GM21825 (cell line): ENCODE measurements around the gene FYB1.
"Not testable (repeated sequence)": the region's sequence is repeated elsewhere in the genome, so short reads cannot be mapped to it uniquely, and the experiment has no call there.

Experiments used
- ATAC-seq: cut with Tn5 transposase; IDR thresholded peaks from one replicate; pipeline ENCODE4 v1.9.1; 2021; ENCODE audit warnings: mild to moderate bottlenecking, moderate library complexity; ENCODE audit not compliant: unreplicated experiment

FYB1 gene, protein sequence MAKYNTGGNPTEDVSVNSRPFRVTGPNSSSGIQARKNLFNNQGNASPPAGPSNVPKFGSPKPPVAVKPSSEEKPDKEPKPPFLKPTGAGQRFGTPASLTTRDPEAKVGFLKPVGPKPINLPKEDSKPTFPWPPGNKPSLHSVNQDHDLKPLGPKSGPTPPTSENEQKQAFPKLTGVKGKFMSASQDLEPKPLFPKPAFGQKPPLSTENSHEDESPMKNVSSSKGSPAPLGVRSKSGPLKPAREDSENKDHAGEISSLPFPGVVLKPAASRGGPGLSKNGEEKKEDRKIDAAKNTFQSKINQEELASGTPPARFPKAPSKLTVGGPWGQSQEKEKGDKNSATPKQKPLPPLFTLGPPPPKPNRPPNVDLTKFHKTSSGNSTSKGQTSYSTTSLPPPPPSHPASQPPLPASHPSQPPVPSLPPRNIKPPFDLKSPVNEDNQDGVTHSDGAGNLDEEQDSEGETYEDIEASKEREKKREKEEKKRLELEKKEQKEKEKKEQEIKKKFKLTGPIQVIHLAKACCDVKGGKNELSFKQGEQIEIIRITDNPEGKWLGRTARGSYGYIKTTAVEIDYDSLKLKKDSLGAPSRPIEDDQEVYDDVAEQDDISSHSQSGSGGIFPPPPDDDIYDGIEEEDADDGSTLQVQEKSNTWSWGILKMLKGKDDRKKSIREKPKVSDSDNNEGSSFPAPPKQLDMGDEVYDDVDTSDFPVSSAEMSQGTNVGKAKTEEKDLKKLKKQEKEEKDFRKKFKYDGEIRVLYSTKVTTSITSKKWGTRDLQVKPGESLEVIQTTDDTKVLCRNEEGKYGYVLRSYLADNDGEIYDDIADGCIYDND

DNA sequence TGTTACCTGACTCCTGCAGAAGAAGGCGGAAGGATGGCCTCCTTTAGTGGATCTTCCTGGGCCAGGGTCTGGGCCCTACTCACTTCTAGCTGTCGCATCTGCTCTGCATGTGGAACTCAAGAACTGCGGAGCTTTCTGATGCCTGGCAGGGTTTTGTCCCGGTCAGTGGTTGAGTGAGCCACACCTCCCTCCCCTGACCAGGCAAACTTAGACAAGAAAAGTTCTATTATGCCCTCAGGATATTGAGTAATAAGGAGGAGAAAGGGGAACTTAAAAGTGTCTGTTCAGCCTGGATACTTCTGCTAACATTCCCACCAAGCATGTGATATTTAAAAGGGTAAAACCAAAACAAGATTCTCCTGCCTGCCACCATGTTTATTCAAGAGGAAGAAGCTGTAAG lies at the start of gene FYB1:
TSS of gene FYB1 (minus strand) at position 127 of the 400 bp plus-strand sequence. CDS start 16,603 bp downstream, outside the sequence.
- ATAC-seq, result no peak

GRCh38 chr5:39267186-39267585 lies 47.8 kb upstream of the FYB1 start:
- no peak for ATAC-seq

DNA sequence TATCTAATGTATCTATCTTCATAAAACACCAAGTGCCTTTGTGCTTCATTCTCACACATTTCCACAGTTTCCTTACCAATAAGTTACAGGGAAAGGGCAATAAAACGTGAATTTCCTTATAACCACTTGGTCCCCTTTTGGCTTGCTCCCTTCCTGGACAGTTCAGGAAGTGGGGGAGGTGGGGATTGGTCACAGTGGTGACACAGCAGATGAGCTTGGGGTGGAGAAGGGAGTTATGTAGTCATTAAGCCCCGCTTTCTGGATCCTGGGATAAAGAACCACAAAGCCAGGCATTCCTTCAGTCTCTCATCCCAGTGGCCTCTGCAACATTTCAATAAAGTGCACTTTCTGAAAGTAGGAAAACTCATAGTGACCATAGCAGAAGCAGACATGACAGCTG lies 47.1 kb upstream of the FYB1 start:
- ATAC-seq, result no peak

- ATAC-seq, result peak; percentile 84
These were observed 45.2 kb upstream of the FYB1 start for GRCh38 chr5:39264528-39264927.

GRCh38 chr5:39262981-39263380 lies 43.6 kb upstream of the FYB1 start:
- ATAC-seq, result no peak

DNA sequence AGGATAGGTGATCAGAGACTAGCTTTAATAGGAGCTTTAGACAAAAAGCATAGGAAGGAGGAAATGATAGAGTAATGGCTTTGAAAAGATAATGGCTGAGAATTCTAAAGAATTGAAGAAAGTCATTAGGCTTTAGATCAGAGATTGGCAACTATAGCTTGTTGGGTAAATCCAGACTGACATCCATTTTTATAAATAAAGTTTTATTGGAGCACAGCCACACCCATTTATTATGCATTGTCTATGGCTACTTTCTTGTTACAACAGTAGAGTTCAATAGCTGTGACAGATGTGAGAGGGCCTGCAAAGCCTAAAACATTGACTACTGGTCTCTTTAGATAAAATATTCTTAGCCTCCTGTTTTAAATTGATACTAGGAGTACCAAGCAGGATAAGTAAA lies 40.7 kb upstream of the FYB1 start:
- no peak for ATAC-seq

DNA sequence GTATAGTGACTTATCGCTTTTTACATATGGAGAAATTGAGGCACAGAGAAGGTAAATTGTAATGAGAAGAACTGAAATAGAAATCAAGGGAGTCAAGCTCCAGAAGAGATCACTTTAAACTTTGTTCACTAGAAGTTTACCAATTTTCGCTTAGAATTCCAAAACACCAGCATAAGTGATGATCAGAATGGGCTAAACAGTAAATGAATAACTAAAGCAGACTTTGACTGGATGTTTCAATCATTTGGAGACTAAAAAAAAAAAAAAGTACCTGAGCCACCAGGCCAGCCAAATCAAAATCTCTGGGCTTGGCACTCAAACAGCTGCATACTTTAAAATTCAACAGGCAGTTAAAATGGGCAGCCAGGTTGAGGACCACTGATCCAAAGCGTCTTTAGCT lies 38.2 kb upstream of the FYB1 start:
- no peak for ATAC-seq

- ATAC-seq, result no peak
These were observed 37.3 kb upstream of the FYB1 start for GRCh38 chr5:39256477-39257235.

- ATAC-seq, result no peak
These were observed 36.0 kb upstream of the FYB1 start for GRCh38 chr5:39255406-39255805.

DNA sequence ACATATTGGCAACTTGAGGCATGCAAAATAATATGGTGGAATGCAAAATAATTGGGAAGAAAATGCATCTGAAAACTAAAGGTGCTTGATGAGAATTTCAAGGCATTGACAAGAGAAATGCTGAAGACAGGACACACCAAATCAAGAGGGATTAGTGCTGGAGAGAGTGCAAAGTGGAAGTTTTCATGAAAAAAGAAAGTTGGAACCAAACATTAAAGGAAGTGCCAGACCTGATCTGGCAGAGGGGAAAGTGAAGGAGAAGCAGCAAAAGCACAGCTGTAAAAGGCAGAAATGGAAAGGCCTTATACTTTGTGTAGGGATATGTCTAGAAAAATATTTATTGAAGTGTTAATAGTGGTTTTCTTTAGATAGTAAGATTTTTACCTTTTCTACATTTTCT lies 35.3 kb upstream of the FYB1 start:
- ATAC-seq, result no peak

DNA sequence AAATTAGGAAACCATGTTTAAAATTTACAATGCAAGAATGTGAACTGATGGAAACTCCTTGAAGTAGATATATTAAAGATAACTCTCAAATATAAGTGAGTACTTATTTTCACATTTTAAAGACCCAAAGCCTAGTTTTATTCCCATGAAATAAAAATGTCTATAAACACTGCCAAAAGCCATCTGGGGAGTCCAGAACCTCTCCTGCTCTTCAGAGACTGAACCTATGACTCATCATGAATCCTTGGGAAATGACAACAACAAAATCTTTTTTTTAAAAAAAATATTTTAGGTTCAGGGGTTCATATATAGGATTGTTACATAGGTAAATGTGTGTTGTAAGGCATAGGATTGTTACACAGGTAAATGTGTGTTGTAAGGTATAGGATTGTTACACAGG lies 33.8 kb upstream of the FYB1 start:
- no peak for ATAC-seq

DNA sequence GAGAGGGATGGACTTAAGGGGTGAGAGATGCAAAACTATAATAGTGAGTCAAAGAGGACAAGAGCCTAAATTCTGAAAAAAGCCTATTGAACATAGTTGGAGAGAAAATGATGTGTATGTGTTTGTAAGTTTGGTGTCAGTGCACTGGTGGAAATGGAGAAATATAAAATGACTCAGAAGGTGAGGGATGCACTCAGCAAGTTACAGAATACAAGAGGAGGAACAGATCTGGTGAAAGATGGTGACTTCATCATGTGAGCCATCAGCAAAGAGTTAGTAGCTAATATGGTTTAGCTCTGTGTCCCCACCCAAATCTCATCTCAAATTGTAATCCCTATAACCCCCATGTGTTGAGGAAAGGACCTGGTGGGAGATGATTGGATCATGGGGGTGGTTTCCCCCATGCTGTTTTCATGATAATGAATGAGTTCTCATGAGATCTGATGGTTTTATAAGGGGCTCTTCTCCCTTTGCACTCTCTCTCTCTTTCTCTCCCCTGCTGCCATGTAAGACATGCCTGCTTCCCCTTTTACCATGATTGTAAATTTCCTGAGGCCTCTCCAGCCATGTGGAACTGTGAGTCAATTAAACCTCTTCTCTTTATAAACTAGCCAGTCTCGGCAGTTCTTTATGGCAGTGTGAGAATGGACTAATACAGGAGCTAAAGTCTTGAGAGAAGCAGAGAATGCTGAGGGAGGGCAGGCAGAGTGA lies 30.4 kb upstream of the FYB1 start:
- no peak for ATAC-seq

DNA sequence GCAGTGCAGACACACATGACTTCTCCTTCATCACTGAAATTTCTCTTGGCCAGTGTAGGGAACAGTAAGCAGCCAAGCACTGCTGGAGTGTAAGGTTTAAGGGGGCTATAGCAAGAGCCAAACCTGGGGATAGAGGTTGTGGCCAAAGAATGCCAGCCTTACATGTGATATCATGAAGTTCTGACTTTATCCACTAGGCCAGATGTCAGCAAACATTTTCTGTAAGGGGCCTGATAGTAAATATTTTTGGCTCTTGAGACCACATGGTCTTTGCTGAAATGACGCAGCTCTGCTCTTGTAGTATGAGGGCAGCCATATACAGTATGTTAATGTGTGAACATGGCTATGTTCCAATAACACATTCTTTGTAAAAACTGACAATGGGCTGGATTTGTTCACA lies 29.7 kb upstream of the FYB1 start:
- ATAC-seq, result no peak

DNA sequence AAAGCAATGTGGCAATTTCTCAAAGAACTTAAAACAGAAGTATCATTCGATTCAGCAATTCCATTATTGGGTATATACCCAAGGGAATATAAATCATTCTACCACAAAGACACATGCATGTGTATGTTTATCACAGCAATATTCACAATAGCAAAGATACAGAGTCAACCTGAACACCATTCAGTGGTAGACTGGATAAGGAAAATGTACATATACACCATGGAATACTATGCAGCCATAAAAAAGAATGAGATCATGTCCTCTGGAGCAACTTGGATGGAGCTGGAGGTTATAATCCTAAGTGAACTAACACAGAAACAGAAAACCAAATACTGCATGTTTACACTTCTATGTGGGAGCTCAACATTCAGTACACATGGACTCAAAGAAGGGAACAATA lies 21.4 kb upstream of the FYB1 start:
- no peak for ATAC-seq

DNA sequence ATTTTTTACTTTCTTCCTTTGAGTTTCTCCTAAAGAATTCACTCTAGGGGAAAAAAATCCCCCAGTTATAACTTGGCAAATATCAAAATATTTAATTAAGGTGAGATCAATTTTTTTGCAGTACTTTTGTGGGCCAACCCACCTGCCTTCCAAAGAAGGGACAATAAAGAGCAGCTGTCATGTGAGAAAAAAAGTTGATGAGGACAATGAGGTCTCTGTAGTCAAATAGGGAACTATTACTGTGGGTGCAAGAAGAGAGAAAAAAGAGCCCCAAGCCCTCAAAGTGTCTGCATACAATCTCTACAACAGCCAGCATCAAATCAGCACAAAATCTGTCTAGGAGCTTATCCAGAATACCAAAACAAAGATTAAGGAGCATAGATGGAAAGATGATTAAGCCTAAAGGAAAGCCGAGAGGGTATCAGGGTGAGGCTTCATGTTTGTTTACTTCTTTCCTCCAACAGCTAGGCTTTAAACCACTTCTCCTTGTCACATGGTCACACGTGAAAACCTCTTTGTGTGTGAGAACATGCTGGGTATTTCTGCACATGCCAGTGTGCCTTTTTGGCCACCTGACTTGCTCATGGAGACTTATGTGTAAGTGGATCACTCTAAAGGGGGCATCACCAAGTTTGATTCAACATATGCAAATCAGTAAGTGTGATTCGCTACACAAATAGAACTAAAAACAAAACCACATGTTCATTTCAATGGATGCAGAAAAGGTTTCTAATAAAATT lies 19.2 kb upstream of the FYB1 start:
- no peak for ATAC-seq

DNA sequence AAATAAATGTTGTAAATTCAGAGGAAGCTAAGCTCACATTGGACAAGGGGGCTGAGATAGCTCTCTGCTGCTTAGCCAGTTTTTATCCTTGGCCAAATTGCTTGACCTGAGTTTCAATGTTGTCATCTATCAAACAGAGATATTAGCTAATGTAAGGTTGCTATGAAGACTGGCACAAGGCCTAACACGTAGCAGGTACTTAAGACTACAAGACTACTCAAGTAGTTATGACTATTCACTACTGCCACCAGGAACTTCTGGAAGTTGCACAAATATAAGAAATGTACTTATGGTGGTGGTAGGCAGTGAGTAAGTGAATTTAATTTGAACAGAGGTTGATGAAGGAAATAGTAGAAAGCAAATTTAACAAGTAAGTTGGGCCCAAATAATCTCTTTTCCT lies 17.4 kb upstream of the FYB1 start:
- no peak for ATAC-seq

GRCh38 chr5:39235648-39236047 lies 16.3 kb upstream of the FYB1 start:
- ATAC-seq, result no peak

DNA sequence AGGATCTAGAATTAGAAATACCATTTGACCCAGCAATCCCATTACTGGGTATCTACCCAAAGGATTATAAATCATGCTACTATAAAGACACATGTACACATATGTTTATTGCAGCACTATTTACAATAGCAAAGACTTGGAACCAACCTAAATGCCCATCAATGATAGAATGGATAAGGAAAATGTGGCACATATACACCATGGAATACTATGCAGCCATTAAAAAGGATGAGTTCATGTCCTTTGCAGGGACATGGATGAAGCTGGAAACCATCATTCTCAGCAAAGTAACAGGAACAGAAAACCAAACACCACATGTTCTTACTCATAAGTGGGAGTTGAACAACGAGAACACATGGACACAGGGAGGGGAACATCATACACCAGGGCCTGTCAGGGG lies 15.1 kb upstream of the FYB1 start:
- ATAC-seq, result not testable (repeated sequence)

GRCh38 chr5:39233783-39234182 lies 14.4 kb upstream of the FYB1 start:
- ATAC-seq, result no peak
